ENCODE measurements around the gene COL27A1. TPM values are rescaled to one million over a fixed set of nuclear protein-coding genes. Genes with fewer than 3 reads are reported as not detected.

COL27A1 gene
- total RNA-seq, 1 donor from 2014 or later, result 4.3 TPM

DNA sequence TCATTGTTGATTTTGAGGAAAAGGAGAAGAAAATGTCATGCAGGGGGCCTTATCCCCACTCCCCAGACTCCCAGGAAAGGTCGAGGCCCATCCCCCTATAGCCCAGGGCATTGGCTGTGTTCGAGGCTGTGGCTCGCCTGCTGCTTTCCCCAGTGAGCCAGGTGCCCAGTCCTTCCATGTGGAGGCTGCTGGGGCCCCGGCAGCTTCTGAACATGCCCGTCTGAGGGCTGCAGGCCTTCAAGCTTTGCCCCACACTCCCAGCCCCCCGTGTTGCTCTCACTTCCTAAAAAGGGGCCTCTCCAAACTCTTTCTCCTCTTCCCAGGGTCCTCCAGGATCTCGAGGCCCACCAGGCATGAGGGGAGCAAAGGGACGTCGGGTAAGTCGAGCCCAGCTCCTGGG lies 102.9 kb downstream of the COL27A1 start:
- DNase-seq (ENCODE audit: low spot score), result no peak
- no peaks in the 10 kb centered on the region for H3K79me2 ChIP-seq (ENCODE audit: low read depth)
- no peak overlapping the region for H3K9ac ChIP-seq
- H3K36me3 ChIP-seq, result no peaks in the 10 kb centered on the region
- H4K20me1 ChIP-seq (ENCODE audit: low read depth), result no peaks in the 10 kb centered on the region
- no peaks in the 10 kb centered on the region for H3K36me3 Mint-ChIP-seq
- no peaks in the 10 kb centered on the region for H3K4me1 ChIP-seq
- peaks cover 12% of the 10 kb centered on the region for H3K4me1 Mint-ChIP-seq
- H3K4me3 Mint-ChIP-seq, result no peak overlapping the region
- H3K27ac Mint-ChIP-seq, result no peak overlapping the region
- H3K27me3 Mint-ChIP-seq (ENCODE audit: insufficient read depth, low read depth), result peaks cover 3% of the 10 kb centered on the region
- H2AFZ ChIP-seq (replicated peaks), result no peak overlapping the region
- no peaks in the 10 kb centered on the region for H3K9me3 Mint-ChIP-seq
- H3F3A ChIP-seq (ENCODE audit: low read depth), result peaks cover under 1% of the 10 kb centered on the region
- H3K27ac ChIP-seq, result no peak overlapping the region
- TF ChIP-seq EZH2phosphoT487 (IDR thresholded peaks at IDR 0.05) (no peak), EZH2 (IDR thresholded peaks at IDR 0.05) (no peak)
- TF ChIP-seq, protein P1, sequence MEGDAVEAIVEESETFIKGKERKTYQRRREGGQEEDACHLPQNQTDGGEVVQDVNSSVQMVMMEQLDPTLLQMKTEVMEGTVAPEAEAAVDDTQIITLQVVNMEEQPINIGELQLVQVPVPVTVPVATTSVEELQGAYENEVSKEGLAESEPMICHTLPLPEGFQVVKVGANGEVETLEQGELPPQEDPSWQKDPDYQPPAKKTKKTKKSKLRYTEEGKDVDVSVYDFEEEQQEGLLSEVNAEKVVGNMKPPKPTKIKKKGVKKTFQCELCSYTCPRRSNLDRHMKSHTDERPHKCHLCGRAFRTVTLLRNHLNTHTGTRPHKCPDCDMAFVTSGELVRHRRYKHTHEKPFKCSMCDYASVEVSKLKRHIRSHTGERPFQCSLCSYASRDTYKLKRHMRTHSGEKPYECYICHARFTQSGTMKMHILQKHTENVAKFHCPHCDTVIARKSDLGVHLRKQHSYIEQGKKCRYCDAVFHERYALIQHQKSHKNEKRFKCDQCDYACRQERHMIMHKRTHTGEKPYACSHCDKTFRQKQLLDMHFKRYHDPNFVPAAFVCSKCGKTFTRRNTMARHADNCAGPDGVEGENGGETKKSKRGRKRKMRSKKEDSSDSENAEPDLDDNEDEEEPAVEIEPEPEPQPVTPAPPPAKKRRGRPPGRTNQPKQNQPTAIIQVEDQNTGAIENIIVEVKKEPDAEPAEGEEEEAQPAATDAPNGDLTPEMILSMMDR (IDR thresholded peaks at IDR 0.05), result no peak
- H3K9me3 ChIP-seq (ENCODE audit: low read depth), result no peaks in the 10 kb centered on the region
- no peak overlapping the region for H3K4me2 ChIP-seq
- no peaks in the 10 kb centered on the region for H3K27me3 ChIP-seq
- no peak overlapping the region for H3K4me3 ChIP-seq

DNA sequence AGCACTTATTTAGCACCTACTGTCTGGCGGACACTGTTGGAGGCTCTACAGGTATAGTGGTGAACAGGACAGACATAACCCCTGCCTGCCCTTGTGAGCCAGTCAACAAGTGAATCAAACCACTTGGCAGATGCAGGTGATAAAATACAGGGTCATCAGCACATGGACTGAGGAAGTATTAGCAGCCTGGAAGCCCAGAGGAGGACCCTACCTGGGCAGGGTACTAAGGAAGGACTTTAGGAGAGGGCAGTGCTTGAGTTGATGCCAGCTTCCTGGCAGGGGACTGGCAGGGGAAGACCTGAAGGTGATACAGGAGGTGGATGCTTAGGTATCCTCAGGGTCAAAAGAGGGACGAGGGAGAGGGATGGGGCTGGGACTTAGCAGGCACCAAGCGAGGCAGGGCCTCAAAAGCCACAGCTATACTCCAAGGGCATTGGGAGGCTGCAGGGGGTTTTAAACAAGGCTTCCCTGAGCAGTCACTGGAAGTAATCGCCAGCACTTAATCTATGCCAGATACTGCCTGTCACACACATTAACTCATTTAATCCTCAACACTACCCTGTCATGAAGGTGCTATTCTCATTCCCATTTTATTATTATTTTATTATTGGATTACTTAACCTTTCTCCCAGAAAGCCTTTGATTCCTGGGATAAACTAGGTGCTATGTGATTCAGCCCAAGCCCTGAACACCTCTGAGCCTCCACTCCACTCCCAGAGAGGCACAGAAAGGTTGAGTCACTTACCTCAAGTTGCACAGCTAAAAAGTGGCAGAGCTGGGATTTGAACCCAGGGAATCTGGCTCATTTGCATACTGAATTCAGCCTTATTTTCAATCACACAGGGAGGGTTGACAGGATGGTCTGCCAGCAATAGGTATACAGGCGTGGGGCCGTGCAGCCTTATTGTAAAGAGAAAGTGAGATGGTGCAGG lies 103.8 kb downstream of the COL27A1 start:
- DNase-seq (ENCODE audit: low spot score), result no peak
- H3K9me3 Mint-ChIP-seq, result no peaks in the 10 kb centered on the region
- H3K36me3 ChIP-seq, result no peaks in the 10 kb centered on the region
- no peaks in the 10 kb centered on the region for H3K79me2 ChIP-seq (ENCODE audit: low read depth)
- no peak overlapping the region for H3K9ac ChIP-seq
- no peaks in the 10 kb centered on the region for H4K20me1 ChIP-seq (ENCODE audit: low read depth)
- no peak overlapping the region for H3K4me3 Mint-ChIP-seq
- no peaks in the 10 kb centered on the region for H3K36me3 Mint-ChIP-seq
- no peaks in the 10 kb centered on the region for H3K9me3 ChIP-seq (ENCODE audit: low read depth)
- peaks cover 3% of the 10 kb centered on the region for H3K27me3 Mint-ChIP-seq (ENCODE audit: insufficient read depth, low read depth)
- TF ChIP-seq, protein P1 (IDR thresholded peaks at IDR 0.05), result no peak
- no peak for TF ChIP-seq EZH2 (IDR thresholded peaks at IDR 0.05)
- no peak for TF ChIP-seq EZH2phosphoT487 (IDR thresholded peaks at IDR 0.05)
- H3K4me2 ChIP-seq, result no peak overlapping the region
- peaks cover 15% of the 10 kb centered on the region for H3K4me1 Mint-ChIP-seq
- H3K27ac ChIP-seq, result no peak overlapping the region
- H3K4me3 ChIP-seq, result no peak overlapping the region
- no peaks in the 10 kb centered on the region for H3K27me3 ChIP-seq
- H2AFZ ChIP-seq (replicated peaks), result no peak overlapping the region
- peaks cover 10% of the 10 kb centered on the region for H3F3A ChIP-seq (ENCODE audit: low read depth)
- H3K4me1 ChIP-seq, result peaks cover 6% of the 10 kb centered on the region
- H3K27ac Mint-ChIP-seq, result peak overlapping the region; percentile 72

DNA sequence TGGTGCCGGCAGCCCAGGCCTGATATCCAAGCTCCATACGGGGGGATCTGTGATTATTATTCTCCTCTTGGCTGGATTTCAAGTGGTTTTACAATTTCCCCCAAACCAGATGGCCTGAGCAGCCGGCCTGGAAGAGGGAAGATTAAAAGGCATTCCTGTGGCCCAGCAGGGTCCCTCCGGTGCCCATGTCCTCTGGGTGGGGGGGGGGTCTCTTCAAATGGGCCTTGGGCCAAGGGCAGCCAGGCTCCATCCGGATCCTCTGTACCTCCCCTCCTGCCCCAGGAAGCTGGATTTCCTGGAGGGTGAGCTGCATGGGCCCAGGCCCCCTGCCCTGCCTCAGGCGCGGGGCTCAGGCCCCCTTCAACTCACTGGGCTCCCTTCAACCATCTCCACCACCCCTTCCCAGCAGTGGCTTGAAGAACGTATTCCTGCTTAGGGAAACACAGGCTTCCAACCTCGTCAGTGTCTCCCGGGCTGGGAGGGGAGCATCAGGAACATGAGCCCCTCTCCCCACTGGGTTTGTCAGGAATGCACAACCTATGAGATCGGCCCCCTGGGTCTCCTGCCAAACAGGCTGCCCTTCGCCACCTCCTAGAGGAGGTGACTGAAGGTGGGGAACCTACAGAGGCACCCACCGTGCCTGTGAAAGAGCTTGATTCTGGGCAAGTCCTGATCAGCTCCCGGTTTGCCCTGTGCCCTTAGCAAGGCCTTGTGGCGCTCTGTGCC lies 104.6 kb downstream of the COL27A1 start:
- H3K27ac Mint-ChIP-seq, result no peak overlapping the region
- no peak overlapping the region for H3K4me3 Mint-ChIP-seq
- H3K9me3 Mint-ChIP-seq, result no peaks in the 10 kb centered on the region
- Histone ChIP-seq H3K27ac (no peak overlapping the region), H3K4me3 (no peak overlapping the region), H3K36me3 (no peaks in the 10 kb centered on the region), H3F3A (ENCODE audit: low read depth) (peaks cover 13% of the 10 kb centered on the region), H2AFZ (replicated peaks) (no peak overlapping the region), H4K20me1 (ENCODE audit: low read depth) (no peaks in the 10 kb centered on the region), H3K27me3 (no peaks in the 10 kb centered on the region), H3K4me1 (peaks cover 14% of the 10 kb centered on the region), H3K4me2 (no peak overlapping the region), H3K79me2 (ENCODE audit: low read depth) (no peaks in the 10 kb centered on the region), H3K9ac (no peak overlapping the region), H3K9me3 (ENCODE audit: low read depth) (no peaks in the 10 kb centered on the region)
- DNase-seq (ENCODE audit: low spot score), result peak; percentile 15
- no peak for TF ChIP-seq EZH2phosphoT487 (IDR thresholded peaks at IDR 0.05)
- TF ChIP-seq, protein P1 (IDR thresholded peaks at IDR 0.05), result no peak
- TF ChIP-seq EZH2 (IDR thresholded peaks at IDR 0.05), result no peak
- peaks cover 3% of the 10 kb centered on the region for H3K27me3 Mint-ChIP-seq (ENCODE audit: insufficient read depth, low read depth)
- no peaks in the 10 kb centered on the region for H3K36me3 Mint-ChIP-seq
- H3K4me1 Mint-ChIP-seq, result peaks cover 19% of the 10 kb centered on the region
